ENCODE data around the gene CWF19L1.

The CWF19L1 gene

GRCh38 chr10:100248820-100249219 lies 18.6 kb downstream of the CWF19L1 start:
- DNase-seq: no peak

GRCh38 chr10:100245484-100246220 lies 21.8 kb downstream of the CWF19L1 start:
- no peak for DNase-seq

GRCh38 chr10:100239851-100240250 lies 27.6 kb downstream of the CWF19L1 start:
- DNase-seq: no peak

- no peak for DNase-seq
Measured at GRCh38 chr10:100238429-100238828, 29.0 kb downstream of the CWF19L1 start.

- no peak for DNase-seq
Measured at GRCh38 chr10:100232101-100232500, 35.3 kb downstream of the CWF19L1 start.

GRCh38 chr10:100229819-100230422 lies 37.5 kb downstream of the CWF19L1 start:
- DNase-seq: no peak

- DNase-seq: no peak
Measured at GRCh38 chr10:100223879-100224278, 43.6 kb downstream of the CWF19L1 start.

GRCh38 chr10:100222529-100222928 lies 44.9 kb downstream of the CWF19L1 start:
- no peak for DNase-seq

GRCh38 chr10:100216006-100216405 lies 51.4 kb downstream of the CWF19L1 start:
- DNase-seq: no peak

- DNase-seq: no peak
Measured at GRCh38 chr10:100209303-100209702, 58.1 kb downstream of the CWF19L1 start.

GRCh38 chr10:100208276-100208675 lies 59.2 kb downstream of the CWF19L1 start:
- no peak for DNase-seq

- DNase-seq: no peak
Measured at GRCh38 chr10:100204370-100204769, 63.1 kb downstream of the CWF19L1 start.

GRCh38 chr10:100201549-100201948 lies 65.9 kb downstream of the CWF19L1 start:
- DNase-seq: no peak

- DNase-seq: no peak
Measured at GRCh38 chr10:100194711-100195110, 72.7 kb downstream of the CWF19L1 start.

GRCh38 chr10:100192350-100192749 lies 75.1 kb downstream of the CWF19L1 start:
- no peak for DNase-seq

- peak; percentile 37 for DNase-seq
Measured at GRCh38 chr10:100186253-100187212, 80.9 kb downstream of the CWF19L1 start.

GRCh38 chr10:100185364-100186252 lies 81.8 kb downstream of the CWF19L1 start, which contains the start of gene ERLIN1:
ERLIN1 (minus strand) TSS chr10:100186029; CDS start chr10:100185626, 403 bp downstream.
- peak; percentile 94 for DNase-seq

- DNase-seq: no peak
Measured at GRCh38 chr10:100184840-100185239, 82.6 kb downstream of the CWF19L1 start.

GRCh38 chr10:100184426-100184825 lies 83.0 kb downstream of the CWF19L1 start:
- no peak for DNase-seq

GRCh38 chr10:100183481-100183880 lies 84.0 kb downstream of the CWF19L1 start:
- DNase-seq: no peak

GRCh38 chr10:100182908-100183307 lies 84.5 kb downstream of the CWF19L1 start:
- DNase-seq: no peak

Measured in stimulated activated CD4-positive, alpha-beta T cell treated with anti-CD3 and anti-CD28 coated beads, Interleukin-4, amount 100 ng/mL, for 24 hours (primary cell).